AG04450 (cell line): Measurements from ENCODE around the gene ABCC3. TPM values are rescaled to one million over a fixed set of nuclear protein-coding genes. Genes with fewer than 3 reads are reported as not detected.

Experiments used
- CTCF ChIA-PET: fragments of 300-600, 350-600 bp; formaldehyde crosslinking; extraction: SDS; loops from one replicate; lab custom pipeline; 2022; ENCODE audit warnings: antibody characterized with exemption, inconsistent platforms; lab: Charles Lee
- POLR2A ChIA-PET: fragments of 350-600 bp; formaldehyde crosslinking; extraction: SDS; loops from one replicate; lab custom pipeline; 2021; ENCODE audit warnings: antibody characterized with exemption, inconsistent platforms; lab: Yijun Ruan, JAX
- DNase-seq: peaks from one replicate; pipeline ENCODE4 v3.0.0-alpha.2; 2011; ENCODE audit warnings: low read depth, low spot score
- H3K27ac ChIP-seq: one replicate; pipeline ENCODE4 v1.5.1; 2012; ENCODE audit warnings: low read depth, low read length, control low read depth
- H3K27me3 ChIP-seq: one replicate; pipeline ENCODE4 v1.6.0; 2012; ENCODE audit warnings: low read length; ENCODE audit not compliant: control insufficient read depth, insufficient read depth
- H3K4me3 ChIP-seq: 2 replicates; pipeline ENCODE4 v1.5.1; 2011; ENCODE audit warnings: mild to moderate bottlenecking, low read depth, low read length, control low read depth
- H3K9me3 ChIP-seq: 2 replicates; pipeline ENCODE4 v1.5.1; 2012; ENCODE audit warnings: low read length; ENCODE audit not compliant: control insufficient read depth, insufficient read depth
- CTCF ChIP-seq: IDR thresholded peaks from 2 replicates; pipeline ENCODE4 v1.5.1; 2011; ENCODE audit warnings: low read depth, low read length, control low read depth, inconsistent platforms
- polyA plus RNA-seq: library from polyadenylated mRNA; depleted of rRNA; stranded (reverse); fragments of >200 nt; gene quantifications from 2 replicates; pipeline ENCODE4 v1.2.3, GENCODE V29; 2011

ABCC3 gene
- polyA plus RNA-seq, 1 experiment, result 21.7 TPM

- Histone ChIP-seq H3K9me3 (no peaks in the 10 kb centered on the region), H3K4me3 (no peak overlapping the region), H3K27ac (no peak overlapping the region), H3K27me3 (peaks cover 10% of the 10 kb centered on the region)
- POLR2A ChIA-PET, result no interaction called here
- DNase-seq, result no peak
- TF ChIP-seq CTCF, result no peak
- CTCF ChIA-PET, result no interaction called here
Measured at GRCh38 chr17:50593321-50593720, 41.4 kb upstream of the ABCC3 start.

- TF ChIP-seq CTCF, result no peak
- Histone ChIP-seq H3K27ac (no peak overlapping the region), H3K27me3 (peaks cover 11% of the 10 kb centered on the region), H3K9me3 (no peaks in the 10 kb centered on the region), H3K4me3 (no peak overlapping the region)
- DNase-seq, result no peak
- POLR2A ChIA-PET, result no interaction called here
- CTCF ChIA-PET, result no interaction called here
Measured at GRCh38 chr17:50594128-50594823, 40.4 kb upstream of the ABCC3 start.

- no peak for DNase-seq
- CTCF ChIA-PET, result no interaction called here
- POLR2A ChIA-PET, result no interaction called here
- Histone ChIP-seq H3K27me3 (peaks cover 16% of the 10 kb centered on the region), H3K9me3 (no peaks in the 10 kb centered on the region; the same call in 1 of the 2 replicates), H3K27ac (no peak overlapping the region), H3K4me3 (no peak overlapping the region)
- no peak for TF ChIP-seq CTCF
Measured at GRCh38 chr17:50594892-50595291, 39.8 kb upstream of the ABCC3 start.

- CTCF ChIA-PET, result no interaction called here
- H3K4me3 ChIP-seq, result no peak overlapping the region
- DNase-seq, result no peak
- peaks cover 16% of the 10 kb centered on the region for H3K27me3 ChIP-seq
- no peak overlapping the region for H3K27ac ChIP-seq
- TF ChIP-seq CTCF, result peak; percentile 35
- H3K9me3 ChIP-seq, result no peaks in the 10 kb centered on the region; the same call in 1 of the 2 replicates
- POLR2A ChIA-PET, result no interaction called here
Measured at GRCh38 chr17:50596191-50597037, 38.3 kb upstream of the ABCC3 start.

- Histone ChIP-seq H3K9me3 (no peaks in the 10 kb centered on the region; the same call in 1 of the 2 replicates), H3K27ac (no peak overlapping the region), H3K27me3 (peaks cover 23% of the 10 kb centered on the region), H3K4me3 (no peak overlapping the region)
- POLR2A ChIA-PET, result no interaction called here
- DNase-seq, result no peak
- TF ChIP-seq CTCF, result no peak
- CTCF ChIA-PET, result no interaction called here
Measured at GRCh38 chr17:50598487-50598886, 36.2 kb upstream of the ABCC3 start.
